Keratinocyte (primary cell): ENCODE data around the gene ESYT3. TPM values are rescaled to one million over a fixed set of nuclear protein-coding genes. Genes with fewer than 3 reads are reported as not detected.
A peak's percentile ranks its signal among the peaks of the same experiment; 100 is the strongest.
"Not testable (repeated sequence)": the region's sequence is repeated elsewhere in the genome, so short reads cannot be mapped to it uniquely, and the experiment has no call there.

Experiments used
- DNase-seq: peaks from one replicate; pipeline ENCODE4 v3.0.0-alpha.2; 2011; ENCODE audit warnings: low read depth, missing footprints, low spot score
- FAIRE-seq: peaks from 2 replicates; lab custom pipeline; 2011; peaks lifted over from hg19 to GRCh38; lab: Jason Lieb, UNC
- H2AFZ ChIP-seq: 2 replicates; pipeline ENCODE4 v1.6.0; 2012; ENCODE audit warnings: low read length, control low read depth, inconsistent platforms; ENCODE audit not compliant: control insufficient read depth
- H3K27ac ChIP-seq: 2 replicates; pipeline ENCODE4 v1.5.1; 2011; ENCODE audit warnings: low read length; ENCODE audit not compliant: control insufficient read depth, insufficient read depth
- H3K27me3 ChIP-seq: 3 replicates; pipeline ENCODE4 v1.6.0; 2011; ENCODE audit warnings: low read length; ENCODE audit not compliant: control insufficient read depth, insufficient read depth; ENCODE audit errors: extremely low read depth
- H3K36me3 ChIP-seq, 2 experiments: 2 replicates in 1 of 2; 3 replicates in 1 of 2; pipeline ENCODE4 v1.5.1; 2011; ENCODE audit warnings: low read length in 2 of 2, mild to moderate bottlenecking in 1 of 2; ENCODE audit not compliant: control insufficient read depth in 2 of 2, insufficient read depth in 2 of 2; ENCODE audit errors: extremely low read depth in 1 of 2
- H3K4me1 ChIP-seq: 3 replicates; pipeline ENCODE4 v1.5.1; 2011; ENCODE audit warnings: low read length; ENCODE audit not compliant: control insufficient read depth, insufficient read depth; ENCODE audit errors: extremely low read depth
- H3K4me2 ChIP-seq: 3 replicates; pipeline ENCODE4 v1.6.0; 2011; ENCODE audit warnings: low read depth, low read length; ENCODE audit not compliant: control insufficient read depth, insufficient read depth; ENCODE audit errors: extremely low read depth
- H3K4me3 ChIP-seq, 3 experiments: fragments of 200-600 bp in 1 of 3; sonication (generic) in 1 of 3; 2 replicates in 2 of 3; 3 replicates in 1 of 3; pipeline ENCODE4 v1.5.1; 2011 to 2016; ENCODE audit warnings: low read length in 3 of 3, mild to moderate bottlenecking in 3 of 3, control low read depth in 2 of 3, inconsistent platforms in 1 of 3, low read depth in 1 of 3, mixed read lengths in 1 of 3, mixed run types in 1 of 3, moderate library complexity in 1 of 3; ENCODE audit not compliant: control insufficient read depth in 2 of 3, insufficient read depth in 2 of 3; ENCODE audit errors: extremely low read depth in 1 of 3
- H3K79me2 ChIP-seq: 2 replicates; pipeline ENCODE4 v1.6.0; 2012; ENCODE audit warnings: low read length; ENCODE audit not compliant: control insufficient read depth, insufficient read depth
- H3K9ac ChIP-seq: 3 replicates; pipeline ENCODE4 v1.6.0; 2011; ENCODE audit warnings: low read length; ENCODE audit not compliant: control insufficient read depth, insufficient read depth; ENCODE audit errors: extremely low read depth
- H3K9me1 ChIP-seq: 3 replicates; pipeline ENCODE4 v1.6.0; 2011; ENCODE audit warnings: low read length; ENCODE audit not compliant: control insufficient read depth, insufficient read depth; ENCODE audit errors: extremely low read depth
- H3K9me3 ChIP-seq: 2 replicates; pipeline ENCODE4 v1.5.1; 2012; ENCODE audit warnings: low read depth, low read length; ENCODE audit not compliant: control insufficient read depth
- H4K20me1 ChIP-seq: 3 replicates; pipeline ENCODE4 v1.6.0; 2011; ENCODE audit warnings: low read length; ENCODE audit not compliant: control insufficient read depth, insufficient read depth; ENCODE audit errors: extremely low read depth
- EZH2 ChIP-seq: IDR thresholded peaks from one replicate; pipeline ENCODE4 v1.6.1; 2012; ENCODE audit warnings: inconsistent platforms, mild to moderate bottlenecking, low read length, moderate library complexity
- dilution Hi-C: fragments of 300-500 bp; cut with MboI; formaldehyde crosslinking; loops from one replicate; pipeline ENCODE4 v1.7.0; 2020; ENCODE audit warnings: low sequenced_read_pairs; ENCODE audit not compliant: extremely low pct_ligation_motif_present
- polyA plus RNA-seq, 5 experiments: library from polyadenylated mRNA; depleted of rRNA in 3 of 5; stranded (reverse) in 3 of 5; stranded (forward) in 1 of 5; unstranded in 1 of 5; fragments of >200 nt; gene quantifications; 1 replicate in 1 of 5; 2 replicates in 3 of 5; 3 replicates in 1 of 5; pipeline versions ENCODE4 v1.2.1 to v1.2.3, GENCODE V29; 2011 to 2012; ENCODE audit warnings: missing spikeins in 2 of 5, low read depth in 1 of 5, low replicate concordance in 1 of 5
- TF ChIP-seq, protein P1 (sequence below), 3 experiments: IDR thresholded peaks in 1 of 3; conservative IDR thresholded peaks in 1 of 3; optimal IDR thresholded peaks in 1 of 3; 2 replicates in 2 of 3; 3 replicates in 1 of 3; pipeline versions ENCODE3 to v1.5.1; 2011; ENCODE audit warnings: low read length in 3 of 3, mild to moderate bottlenecking in 3 of 3, moderate library complexity in 2 of 3, control low read depth in 1 of 3, inconsistent platforms in 1 of 3; ENCODE audit not compliant: insufficient read depth in 2 of 3; ENCODE audit errors: extremely low read depth in 1 of 3

The ESYT3 gene
- polyA plus RNA-seq, 1 donor (not counting 4 experiments of a cell fraction or from before 2014, with no cell fraction given): 0.62 TPM

GRCh38 chr3:138426211-138426610 lies 8.2 kb upstream of the ESYT3 start:
- H3K27ac ChIP-seq: no peak overlapping the region
- H3K4me3 ChIP-seq: no peak overlapping the region
- no peaks in the 10 kb centered on the region for H3K9me3 ChIP-seq
- no peaks in the 10 kb centered on the region for H3K36me3 ChIP-seq
- no peaks in the 10 kb centered on the region for H3K79me2 ChIP-seq
- no peaks in the 10 kb centered on the region for H3K27me3 ChIP-seq
- DNase-seq (no peak), FAIRE-seq (no peak)
- H3K9ac ChIP-seq: no peak overlapping the region
- no peaks in the 10 kb centered on the region for H3K4me1 ChIP-seq
- TF ChIP-seq, protein P1, sequence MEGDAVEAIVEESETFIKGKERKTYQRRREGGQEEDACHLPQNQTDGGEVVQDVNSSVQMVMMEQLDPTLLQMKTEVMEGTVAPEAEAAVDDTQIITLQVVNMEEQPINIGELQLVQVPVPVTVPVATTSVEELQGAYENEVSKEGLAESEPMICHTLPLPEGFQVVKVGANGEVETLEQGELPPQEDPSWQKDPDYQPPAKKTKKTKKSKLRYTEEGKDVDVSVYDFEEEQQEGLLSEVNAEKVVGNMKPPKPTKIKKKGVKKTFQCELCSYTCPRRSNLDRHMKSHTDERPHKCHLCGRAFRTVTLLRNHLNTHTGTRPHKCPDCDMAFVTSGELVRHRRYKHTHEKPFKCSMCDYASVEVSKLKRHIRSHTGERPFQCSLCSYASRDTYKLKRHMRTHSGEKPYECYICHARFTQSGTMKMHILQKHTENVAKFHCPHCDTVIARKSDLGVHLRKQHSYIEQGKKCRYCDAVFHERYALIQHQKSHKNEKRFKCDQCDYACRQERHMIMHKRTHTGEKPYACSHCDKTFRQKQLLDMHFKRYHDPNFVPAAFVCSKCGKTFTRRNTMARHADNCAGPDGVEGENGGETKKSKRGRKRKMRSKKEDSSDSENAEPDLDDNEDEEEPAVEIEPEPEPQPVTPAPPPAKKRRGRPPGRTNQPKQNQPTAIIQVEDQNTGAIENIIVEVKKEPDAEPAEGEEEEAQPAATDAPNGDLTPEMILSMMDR (optimal IDR thresholded peaks at IDR 0.05 in 1 of 3, IDR thresholded peaks at IDR 0.05 in 1 of 3, conservative IDR thresholded peaks at IDR 0.05 in 1 of 3; ENCODE audit: extremely low read depth in 1 of 3, insufficient read depth in 2 of 3, low read length in 3 of 3): peak in 2 of 3 experiments; percentile 5 to 51
- TF ChIP-seq EZH2: no peak
- dilution Hi-C loops: no loop called here
- H3K4me2 ChIP-seq: no peak overlapping the region
- no peak overlapping the region for H2AFZ ChIP-seq
- no peaks in the 10 kb centered on the region for H4K20me1 ChIP-seq
- H3K9me1 ChIP-seq: no peaks in the 10 kb centered on the region

GRCh38 chr3:138426754-138427153 lies 7.7 kb upstream of the ESYT3 start:
- H3K4me1 ChIP-seq, H3K9ac ChIP-seq, H3K4me2 ChIP-seq, H3K9me3 ChIP-seq, H2AFZ ChIP-seq, DNase-seq, H3K4me3 ChIP-seq, FAIRE-seq, dilution Hi-C loops, H3K79me2 ChIP-seq, H3K36me3 ChIP-seq, H4K20me1 ChIP-seq, H3K9me1 ChIP-seq, H3K27ac ChIP-seq, H3K27me3 ChIP-seq: not testable (repeated sequence)

DNA sequence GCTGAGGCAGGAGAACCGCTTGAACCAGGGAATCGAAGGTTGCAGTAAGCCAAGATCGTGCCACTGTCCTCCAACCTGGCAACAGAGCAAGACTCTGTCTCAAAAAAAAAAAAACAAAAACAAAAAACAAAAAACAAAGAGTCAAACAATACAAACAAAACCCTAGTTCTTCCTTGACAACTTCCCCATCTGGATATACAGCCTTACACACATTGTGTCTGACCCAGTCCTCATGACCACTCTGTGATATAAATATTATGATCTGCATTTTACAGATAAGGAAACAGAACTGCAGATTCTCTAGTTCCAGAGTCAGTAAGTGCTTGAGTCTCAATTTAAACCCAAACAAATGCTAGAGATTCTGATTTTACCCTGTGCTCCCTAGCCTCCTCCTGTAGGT lies 4.8 kb upstream of the ESYT3 start:
- H3K4me2 ChIP-seq: no peak overlapping the region
- dilution Hi-C loops: no loop called here

More for the DNA sequence above, 4.8 kb upstream of the ESYT3 start:
- H3K9me3 ChIP-seq: no peaks in the 10 kb centered on the region
- H3K27me3 ChIP-seq: peaks cover 8% of the 10 kb centered on the region
- H4K20me1 ChIP-seq: no peaks in the 10 kb centered on the region
- H3K9me1 ChIP-seq: no peaks in the 10 kb centered on the region
- peaks cover 1% of the 10 kb centered on the region for H3K4me1 ChIP-seq
- TF ChIP-seq, protein P1 (optimal IDR thresholded peaks at IDR 0.05 in 1 of 3, IDR thresholded peaks at IDR 0.05 in 1 of 3, conservative IDR thresholded peaks at IDR 0.05 in 1 of 3; ENCODE audit: extremely low read depth in 1 of 3, insufficient read depth in 2 of 3, low read length in 3 of 3): no peak
- no peak for TF ChIP-seq EZH2
- DNase-seq (no peak), FAIRE-seq (no peak)
- H3K36me3 ChIP-seq: no peaks in the 10 kb centered on the region
- H3K27ac ChIP-seq: no peak overlapping the region
- H2AFZ ChIP-seq: no peak overlapping the region
- no peaks in the 10 kb centered on the region for H3K79me2 ChIP-seq
- no peak overlapping the region for H3K4me3 ChIP-seq
- no peak overlapping the region for H3K9ac ChIP-seq
